Measurements from ENCODE around the gene ADAMTS12.

Gene ADAMTS12

GRCh38 chr5:33657804-33658440, 233.9 kb downstream of the ADAMTS12 start:
- no peak for DNase-seq (ENCODE audit: low read depth)
- TF ChIP-seq CTCF (IDR thresholded peaks at IDR 0.05; ENCODE audit: low read depth, low read length, missing control alignments): no peak
- H3K4me3 ChIP-seq (ENCODE audit: low read depth, low read length): no peak overlapping the region

GRCh38 chr5:33657176-33657575, 234.6 kb downstream of the ADAMTS12 start:
- no peak for DNase-seq (ENCODE audit: low read depth)
- no peak for TF ChIP-seq CTCF (IDR thresholded peaks at IDR 0.05; ENCODE audit: low read depth, low read length, missing control alignments)
- H3K4me3 ChIP-seq (ENCODE audit: low read depth, low read length): no peak overlapping the region

GRCh38 chr5:33650911-33651310, 240.9 kb downstream of the ADAMTS12 start:
- DNase-seq (ENCODE audit: low read depth): no peak

GRCh38 chr5:33649549-33650482, 242.0 kb downstream of the ADAMTS12 start:
- TF ChIP-seq CTCF (IDR thresholded peaks at IDR 0.05; ENCODE audit: low read depth, low read length, missing control alignments): no peak
- no peak overlapping the region for H3K4me3 ChIP-seq (ENCODE audit: low read depth, low read length)
- no peak for DNase-seq (ENCODE audit: low read depth)

More at GRCh38 chr5:33650911-33651310, 240.9 kb downstream of the ADAMTS12 start:
- no peak overlapping the region for H3K4me3 ChIP-seq (ENCODE audit: low read depth, low read length)
- TF ChIP-seq CTCF (IDR thresholded peaks at IDR 0.05; ENCODE audit: low read depth, low read length, missing control alignments): no peak

- H3K4me3 ChIP-seq (ENCODE audit: low read depth, low read length): no peak overlapping the region
- no peak for DNase-seq (ENCODE audit: low read depth)
- no peak for TF ChIP-seq CTCF (IDR thresholded peaks at IDR 0.05; ENCODE audit: low read depth, low read length, missing control alignments)
These were observed 249.9 kb downstream of the ADAMTS12 start for GRCh38 chr5:33641744-33642505.

- TF ChIP-seq CTCF (IDR thresholded peaks at IDR 0.05; ENCODE audit: low read depth, low read length, missing control alignments): no peak
- DNase-seq (ENCODE audit: low read depth): no peak
- no peak overlapping the region for H3K4me3 ChIP-seq (ENCODE audit: low read depth, low read length)
These were observed 252.3 kb downstream of the ADAMTS12 start for GRCh38 chr5:33639474-33639873.
